Measurements from ENCODE around the gene OAF. TPM values are rescaled to one million over a fixed set of nuclear protein-coding genes. Genes with fewer than 3 reads are reported as not detected.

The OAF gene
- polyA plus RNA-seq, 1 donor = 195 TPM

- no CpG with 5 or more reads among the region's 8 CpGs for WGBS (ENCODE audit: insufficient coverage, low lambda C conversion rate)
- no peaks in the 10 kb centered on the region for H3K9me3 ChIP-seq (ENCODE audit: control insufficient read depth, low read depth, low read length)
- H3K27ac ChIP-seq (ENCODE audit: low read length) = no peak overlapping the region
- DNase-seq = no peak
- H3K4me3 ChIP-seq (ENCODE audit: low read length) = no peak overlapping the region
- peaks cover 71% of the 10 kb centered on the region for H3K36me3 ChIP-seq (ENCODE audit: control insufficient read depth, insufficient read depth, low read length)
- H3K27me3 ChIP-seq (ENCODE audit: control insufficient read depth, insufficient read depth, low read length) = no peaks in the 10 kb centered on the region
- H3K4me1 ChIP-seq (ENCODE audit: control insufficient read depth, insufficient read depth, low read length) = peaks cover 46% of the 10 kb centered on the region
These were observed 12.1 kb downstream of the OAF start for GRCh38 chr11:120222916-120223315.

GRCh38 chr11:120223793-120224192, 13.0 kb downstream of the OAF start:
- H3K36me3 ChIP-seq (ENCODE audit: control insufficient read depth, insufficient read depth, low read length) = peaks cover 76% of the 10 kb centered on the region
- no peak for DNase-seq
- no CpG with 5 or more reads among the region's 1 CpG for WGBS (ENCODE audit: insufficient coverage, low lambda C conversion rate)
- H3K4me3 ChIP-seq (ENCODE audit: low read length) = no peak overlapping the region
- peaks cover 37% of the 10 kb centered on the region for H3K4me1 ChIP-seq (ENCODE audit: control insufficient read depth, insufficient read depth, low read length)
- H3K9me3 ChIP-seq (ENCODE audit: control insufficient read depth, low read depth, low read length) = no peaks in the 10 kb centered on the region
- H3K27me3 ChIP-seq (ENCODE audit: control insufficient read depth, insufficient read depth, low read length) = no peaks in the 10 kb centered on the region
- H3K27ac ChIP-seq (ENCODE audit: low read length) = no peak overlapping the region

- Histone ChIP-seq H3K27me3 (ENCODE audit: control insufficient read depth, insufficient read depth, low read length) (no peaks in the 10 kb centered on the region), H3K36me3 (ENCODE audit: control insufficient read depth, insufficient read depth, low read length) (peaks cover 79% of the 10 kb centered on the region), H3K4me1 (ENCODE audit: control insufficient read depth, insufficient read depth, low read length) (peaks cover 32% of the 10 kb centered on the region), H3K4me3 (ENCODE audit: low read length) (no peak overlapping the region), H3K9me3 (ENCODE audit: control insufficient read depth, low read depth, low read length) (no peaks in the 10 kb centered on the region), H3K27ac (ENCODE audit: low read length) (peak overlapping the region; percentile 37)
- DNase-seq = no peak
- WGBS (ENCODE audit: insufficient coverage, low lambda C conversion rate) = no CpG with 5 or more reads among the region's 6 CpGs
These were observed 13.5 kb downstream of the OAF start for GRCh38 chr11:120224361-120224760.

GRCh38 chr11:120224972-120225909, 14.4 kb downstream of the OAF start:
- Histone ChIP-seq H3K4me1 (ENCODE audit: control insufficient read depth, insufficient read depth, low read length) (peaks cover 24% of the 10 kb centered on the region), H3K36me3 (ENCODE audit: control insufficient read depth, insufficient read depth, low read length) (peaks cover 78% of the 10 kb centered on the region), H3K27me3 (ENCODE audit: control insufficient read depth, insufficient read depth, low read length) (no peaks in the 10 kb centered on the region), H3K27ac (ENCODE audit: low read length) (no peak overlapping the region), H3K4me3 (ENCODE audit: low read length) (no peak overlapping the region), H3K9me3 (ENCODE audit: control insufficient read depth, low read depth, low read length) (no peaks in the 10 kb centered on the region)
- DNase-seq = peak in 1 of 2 donors; percentile 36
- WGBS (ENCODE audit: insufficient coverage, low lambda C conversion rate) = no CpG with 5 or more reads among the region's 22 CpGs

- no peak overlapping the region for H3K27ac ChIP-seq (ENCODE audit: low read length)
- peaks cover 16% of the 10 kb centered on the region for H3K4me1 ChIP-seq (ENCODE audit: control insufficient read depth, insufficient read depth, low read length)
- no peak overlapping the region for H3K4me3 ChIP-seq (ENCODE audit: low read length)
- H3K36me3 ChIP-seq (ENCODE audit: control insufficient read depth, insufficient read depth, low read length) = peaks cover 80% of the 10 kb centered on the region
- no peaks in the 10 kb centered on the region for H3K9me3 ChIP-seq (ENCODE audit: control insufficient read depth, low read depth, low read length)
- WGBS (ENCODE audit: insufficient coverage, low lambda C conversion rate) = no CpG with 5 or more reads among the region's 5 CpGs
- no peaks in the 10 kb centered on the region for H3K27me3 ChIP-seq (ENCODE audit: control insufficient read depth, insufficient read depth, low read length)
- no peak for DNase-seq
These were observed 15.4 kb downstream of the OAF start for GRCh38 chr11:120226242-120226641.

GRCh38 chr11:120226714-120227113, 15.9 kb downstream of the OAF start:
- peaks cover 11% of the 10 kb centered on the region for H3K4me1 ChIP-seq (ENCODE audit: control insufficient read depth, insufficient read depth, low read length)
- no peak overlapping the region for H3K4me3 ChIP-seq (ENCODE audit: low read length)
- no peaks in the 10 kb centered on the region for H3K9me3 ChIP-seq (ENCODE audit: control insufficient read depth, low read depth, low read length)
- DNase-seq = no peak
- peaks cover 78% of the 10 kb centered on the region for H3K36me3 ChIP-seq (ENCODE audit: control insufficient read depth, insufficient read depth, low read length)
- H3K27me3 ChIP-seq (ENCODE audit: control insufficient read depth, insufficient read depth, low read length) = no peaks in the 10 kb centered on the region
- H3K27ac ChIP-seq (ENCODE audit: low read length) = no peak overlapping the region
- no CpG with 5 or more reads among the region's 13 CpGs for WGBS (ENCODE audit: insufficient coverage, low lambda C conversion rate)

GRCh38 chr11:120227228-120227852, 16.5 kb downstream of the OAF start:
- DNase-seq = no peak
- H3K9me3 ChIP-seq (ENCODE audit: control insufficient read depth, low read depth, low read length) = no peaks in the 10 kb centered on the region
- peaks cover 7% of the 10 kb centered on the region for H3K4me1 ChIP-seq (ENCODE audit: control insufficient read depth, insufficient read depth, low read length)
- no peak overlapping the region for H3K4me3 ChIP-seq (ENCODE audit: low read length)
- H3K27me3 ChIP-seq (ENCODE audit: control insufficient read depth, insufficient read depth, low read length) = no peaks in the 10 kb centered on the region
- peaks cover 74% of the 10 kb centered on the region for H3K36me3 ChIP-seq (ENCODE audit: control insufficient read depth, insufficient read depth, low read length)
- no peak overlapping the region for H3K27ac ChIP-seq (ENCODE audit: low read length)
- WGBS (ENCODE audit: insufficient coverage, low lambda C conversion rate) = no CpG with 5 or more reads among the region's 5 CpGs

- Histone ChIP-seq H3K9me3 (ENCODE audit: control insufficient read depth, low read depth, low read length) (no peaks in the 10 kb centered on the region), H3K36me3 (ENCODE audit: control insufficient read depth, insufficient read depth, low read length) (peaks cover 66% of the 10 kb centered on the region), H3K27ac (ENCODE audit: low read length) (no peak overlapping the region), H3K4me1 (ENCODE audit: control insufficient read depth, insufficient read depth, low read length) (peaks cover 7% of the 10 kb centered on the region), H3K4me3 (ENCODE audit: low read length) (no peak overlapping the region), H3K27me3 (ENCODE audit: control insufficient read depth, insufficient read depth, low read length) (no peaks in the 10 kb centered on the region)
- WGBS (ENCODE audit: insufficient coverage, low lambda C conversion rate) = no CpG with 5 or more reads among the region's 16 CpGs
- DNase-seq = no peak
These were observed 18.1 kb downstream of the OAF start for GRCh38 chr11:120228794-120229384.

GRCh38 chr11:120229451-120230424, 18.9 kb downstream of the OAF start:
- DNase-seq = no peak

More at GRCh38 chr11:120229451-120230424, 18.9 kb downstream of the OAF start:
- H3K36me3 ChIP-seq (ENCODE audit: control insufficient read depth, insufficient read depth, low read length) = peaks cover 58% of the 10 kb centered on the region
- H3K4me1 ChIP-seq (ENCODE audit: control insufficient read depth, insufficient read depth, low read length) = peaks cover 3% of the 10 kb centered on the region
- H3K9me3 ChIP-seq (ENCODE audit: control insufficient read depth, low read depth, low read length) = no peaks in the 10 kb centered on the region
- WGBS (ENCODE audit: insufficient coverage, low lambda C conversion rate) = 0% methylated on average over 1 of the region's 17 CpGs
- H3K27ac ChIP-seq (ENCODE audit: low read length) = no peak overlapping the region
- no peaks in the 10 kb centered on the region for H3K27me3 ChIP-seq (ENCODE audit: control insufficient read depth, insufficient read depth, low read length)
- H3K4me3 ChIP-seq (ENCODE audit: low read length) = no peak overlapping the region
